GM18511 (cell line): ENCODE measurements around the gene PPFIBP2.
"Not testable (repeated sequence)": the region's sequence is repeated elsewhere in the genome, so short reads cannot be mapped to it uniquely, and the experiment has no call there.

ENCODE experiments used
- ATAC-seq: cut with Tn5 transposase; IDR thresholded peaks from one replicate; pipeline ENCODE4 v1.9.1; 2021; ENCODE audit warnings: mild to moderate bottlenecking, moderate library complexity; ENCODE audit not compliant: unreplicated experiment

The PPFIBP2 gene

DNA sequence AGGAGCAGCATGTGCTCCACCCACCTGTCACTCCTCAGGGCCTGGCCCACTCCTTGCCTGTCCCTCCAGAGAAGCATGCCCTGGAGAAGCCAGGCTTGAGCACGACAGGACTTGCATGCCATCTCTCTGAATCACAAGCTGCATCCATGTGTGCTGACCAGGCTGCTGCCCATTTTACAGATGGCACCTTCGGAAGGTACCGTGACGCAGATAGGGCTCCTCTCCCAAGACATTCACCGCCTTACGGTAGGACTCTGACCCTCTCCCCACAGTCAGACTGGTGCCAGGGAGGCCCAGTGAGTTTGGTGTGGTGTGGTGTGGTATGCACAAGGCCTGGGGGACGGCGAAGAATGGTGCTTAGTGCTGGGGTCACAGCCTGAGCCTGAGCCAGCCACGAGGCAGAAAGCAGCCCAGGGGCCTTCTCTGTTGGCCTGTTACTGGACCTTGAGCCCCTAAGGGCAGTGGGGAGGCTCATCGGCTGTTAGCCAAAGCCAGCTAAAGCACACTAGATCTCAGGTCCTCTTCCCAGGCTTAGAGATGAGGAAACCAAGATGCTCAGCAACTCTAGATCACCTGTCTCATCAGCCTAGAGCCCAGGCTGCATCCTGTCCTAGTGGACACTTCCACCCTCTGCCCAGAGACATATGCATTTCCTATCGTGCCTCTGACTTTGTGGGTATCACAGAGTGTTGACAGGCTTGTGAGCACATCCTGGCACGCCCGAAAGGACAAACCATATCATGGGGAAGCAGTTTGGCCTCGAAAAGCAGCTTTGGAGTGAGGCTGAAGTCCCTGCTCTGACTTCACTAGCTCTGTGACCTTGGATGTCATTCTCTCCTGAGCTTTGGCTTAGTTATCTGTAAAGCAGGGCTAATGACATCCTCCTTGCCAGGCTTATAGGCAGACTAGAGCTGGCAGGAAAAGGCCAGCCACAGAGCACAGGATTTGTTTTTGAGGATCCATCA is 141.7 kb downstream of the PPFIBP2 start:
- no peak for ATAC-seq

DNA sequence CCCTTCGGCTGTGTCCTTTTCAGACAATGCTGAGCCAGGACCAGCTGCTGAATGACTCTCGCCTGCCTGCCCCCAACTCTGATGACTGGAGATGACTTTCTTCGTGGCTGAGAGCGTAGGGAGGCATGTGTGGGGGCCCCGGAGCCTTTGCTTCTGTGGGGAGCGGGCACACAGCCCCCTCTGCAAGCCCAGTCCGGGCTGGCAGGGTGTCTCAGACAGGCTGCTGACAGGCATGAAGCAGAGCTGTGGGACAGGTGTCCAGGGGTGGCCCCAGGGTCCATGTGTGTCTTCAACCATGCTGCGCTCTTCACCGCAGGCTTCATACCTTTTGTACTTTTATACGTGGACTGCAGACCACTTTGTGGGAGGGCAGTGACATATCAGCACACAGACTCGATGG is 142.9 kb downstream of the PPFIBP2 start:
- no peak for ATAC-seq

DNA sequence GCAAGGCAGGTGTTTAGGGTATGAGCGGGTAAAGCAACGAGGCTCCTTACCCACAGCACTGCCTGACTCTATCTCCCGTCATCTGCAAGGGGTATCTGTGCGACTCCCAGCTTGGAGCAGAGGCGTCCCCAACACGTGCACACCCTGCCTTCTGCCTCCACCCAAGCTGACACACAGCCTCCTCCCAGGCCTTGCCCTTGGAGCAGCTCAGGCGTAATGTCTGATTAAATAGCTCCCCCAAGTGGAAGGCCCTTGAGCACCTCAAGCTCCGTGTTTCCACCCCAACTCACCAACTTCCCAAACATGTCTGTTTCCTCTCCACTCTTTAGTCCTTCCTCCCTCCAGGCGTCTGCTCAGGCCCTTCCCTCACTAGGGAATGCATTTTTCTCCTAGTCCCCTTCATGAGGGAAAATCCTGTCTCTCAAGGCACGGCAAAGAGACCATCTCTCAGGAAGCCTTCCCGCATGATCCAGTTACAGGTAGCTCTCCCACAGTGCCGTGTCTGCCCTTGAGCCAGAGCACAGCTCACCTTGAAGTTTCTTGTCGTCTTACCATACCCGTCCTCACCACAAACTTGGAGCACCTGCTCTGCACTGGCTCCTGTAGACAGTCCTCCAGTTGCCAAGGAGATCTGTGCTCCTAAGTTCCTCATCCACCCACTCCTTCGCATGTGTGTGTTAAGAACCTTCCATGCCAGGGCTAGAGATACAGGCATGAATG is 143.7 kb downstream of the PPFIBP2 start:
- no peak for ATAC-seq

DNA sequence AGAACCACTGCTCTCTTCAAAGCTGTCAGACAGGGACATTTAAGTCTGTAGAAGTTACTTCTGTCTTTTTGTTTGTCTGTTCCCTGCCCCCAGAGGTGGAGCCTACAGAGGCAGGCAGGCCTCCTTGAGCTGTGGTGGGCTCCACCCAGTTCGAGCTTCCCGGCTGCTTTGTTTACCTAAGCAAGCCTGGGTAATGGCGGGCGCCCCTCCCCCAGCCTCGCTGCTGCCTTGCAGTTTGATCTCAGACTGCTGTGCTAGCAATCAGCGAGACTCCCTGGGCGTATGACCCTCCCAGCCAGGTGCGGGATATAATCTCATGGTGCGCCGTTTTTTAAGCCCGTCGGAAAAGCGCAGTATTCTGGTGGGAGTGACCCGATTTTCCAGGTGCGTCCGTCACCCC is 149.7 kb downstream of the PPFIBP2 start:
- not testable (repeated sequence) for ATAC-seq

DNA sequence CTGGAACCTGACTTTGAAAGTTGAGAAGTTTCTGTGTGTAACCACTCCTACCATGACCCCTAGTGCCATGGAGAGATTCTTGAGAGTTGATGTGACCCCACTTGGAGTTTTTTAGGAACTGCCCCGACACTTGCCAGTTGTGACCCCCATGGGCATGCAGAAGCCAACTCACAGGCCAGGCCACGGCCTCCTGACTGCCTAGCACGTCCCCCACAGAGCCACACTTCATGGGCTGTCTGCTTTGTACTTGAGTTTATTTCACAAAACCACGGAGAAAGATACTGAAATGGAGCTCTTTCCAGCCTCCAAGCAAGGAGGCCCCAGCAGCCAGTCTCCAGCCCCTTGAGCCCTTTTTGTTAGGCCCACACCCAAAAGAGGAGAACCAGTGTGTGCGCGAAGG is 151.1 kb downstream of the PPFIBP2 start:
- no peak for ATAC-seq

DNA sequence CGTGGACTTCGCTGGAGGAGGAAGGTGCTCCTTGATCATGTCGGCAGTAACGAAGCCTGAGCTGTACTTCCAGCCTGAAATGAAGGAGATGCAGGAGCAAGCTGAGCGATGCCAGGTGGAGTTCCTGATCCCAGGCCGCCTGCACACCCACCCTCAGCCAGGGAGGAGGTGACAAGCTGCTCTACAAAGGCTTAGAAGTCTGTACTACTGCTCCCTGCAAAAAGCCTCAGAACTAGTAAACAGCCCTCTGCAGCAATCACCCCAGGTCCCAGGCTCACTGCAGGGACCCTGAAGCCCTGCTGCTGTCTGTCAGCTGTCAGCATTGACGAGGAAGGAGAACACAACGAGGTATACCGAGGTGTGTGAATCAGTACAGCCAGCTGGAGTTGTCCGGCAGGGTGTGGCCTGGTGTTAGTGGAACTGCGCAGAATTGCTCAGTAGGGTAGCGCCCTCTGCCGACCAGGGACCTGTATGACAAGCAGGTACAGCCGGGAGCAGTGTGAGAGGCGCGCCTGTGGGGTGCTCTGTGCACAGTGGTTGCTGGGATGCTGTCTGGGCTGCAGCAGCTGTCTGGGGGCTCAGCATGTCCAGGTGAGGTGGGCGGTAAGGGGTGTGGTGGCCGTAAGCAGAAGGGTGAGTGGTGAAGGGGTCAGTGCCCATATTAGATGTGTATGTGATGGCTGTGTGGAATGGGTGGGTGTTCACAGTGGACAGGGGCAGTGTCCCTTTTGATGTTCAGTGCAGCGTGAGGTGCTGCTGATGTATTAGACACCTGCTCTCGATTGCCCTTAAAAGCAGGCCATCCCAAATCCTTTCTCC is 151.9 kb downstream of the PPFIBP2 start:
- peak; percentile 99 for ATAC-seq

DNA sequence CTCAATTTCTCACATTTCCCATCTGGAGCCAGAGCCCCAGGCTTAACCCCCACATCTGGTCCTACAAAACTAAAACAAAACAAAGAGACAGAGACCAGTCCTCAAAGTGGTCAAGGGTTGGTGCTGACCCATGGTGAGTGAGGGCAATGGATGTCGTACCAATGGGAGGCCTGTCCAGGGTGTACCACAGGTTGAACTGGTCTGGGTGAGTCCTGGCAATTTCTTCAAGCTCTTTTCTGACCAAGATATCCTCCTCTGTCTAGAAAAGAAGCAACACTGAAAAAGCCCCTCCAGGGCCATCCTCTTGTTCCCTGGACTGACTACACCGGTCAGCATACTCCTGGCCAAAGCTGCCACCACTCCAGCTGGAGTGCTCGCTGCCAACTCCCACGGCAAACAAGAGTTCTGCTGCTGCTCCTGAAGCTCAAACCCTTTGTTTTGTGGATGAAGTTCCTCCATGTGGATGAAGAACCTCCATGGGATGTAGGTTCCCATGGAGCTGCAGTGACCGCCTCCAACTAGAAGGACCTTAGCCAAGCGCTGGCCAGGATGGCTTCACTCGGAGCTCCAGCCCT is 152.6 kb downstream of the PPFIBP2 start:
- ATAC-seq: no peak

DNA sequence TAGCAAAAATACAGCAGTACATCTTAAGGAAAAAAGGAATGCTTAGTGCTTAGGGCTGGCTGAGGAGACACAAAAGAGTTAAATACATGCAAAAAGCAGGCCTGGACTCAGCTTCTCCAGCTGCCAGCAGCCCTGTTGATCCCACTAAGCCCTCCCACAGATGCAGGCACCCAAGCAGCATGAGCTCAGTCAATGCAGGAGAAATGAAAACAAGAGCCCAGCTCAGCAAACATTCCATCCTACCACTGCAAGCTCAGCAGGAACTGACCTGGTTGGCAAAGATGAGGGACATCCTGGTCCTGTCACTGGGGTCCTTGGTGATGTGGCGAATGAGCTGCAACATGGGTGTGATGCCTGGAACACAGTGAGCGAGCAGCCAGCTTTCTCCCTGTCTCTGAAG is 153.7 kb downstream of the PPFIBP2 start:
- no peak for ATAC-seq

DNA sequence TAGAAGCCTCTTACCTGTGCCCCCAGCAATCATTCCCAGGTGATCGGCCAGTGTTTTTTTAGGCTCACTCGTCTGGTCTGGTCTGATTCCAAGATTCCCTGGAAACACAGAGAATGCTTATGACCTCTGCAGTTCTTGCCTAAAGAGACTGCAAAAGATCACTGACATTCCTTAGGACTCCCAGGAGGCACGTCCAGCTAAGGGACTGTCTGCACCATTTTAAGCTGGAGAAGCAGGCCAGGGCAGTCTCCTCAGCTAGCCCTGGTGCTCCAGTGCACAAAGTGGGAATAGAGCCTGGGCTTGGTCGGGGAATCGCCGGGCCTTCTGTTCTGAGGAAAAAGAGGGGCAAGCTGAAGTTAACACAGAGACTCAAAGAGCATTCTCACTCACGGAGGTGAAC is 154.7 kb downstream of the PPFIBP2 start:
- no peak for ATAC-seq

DNA sequence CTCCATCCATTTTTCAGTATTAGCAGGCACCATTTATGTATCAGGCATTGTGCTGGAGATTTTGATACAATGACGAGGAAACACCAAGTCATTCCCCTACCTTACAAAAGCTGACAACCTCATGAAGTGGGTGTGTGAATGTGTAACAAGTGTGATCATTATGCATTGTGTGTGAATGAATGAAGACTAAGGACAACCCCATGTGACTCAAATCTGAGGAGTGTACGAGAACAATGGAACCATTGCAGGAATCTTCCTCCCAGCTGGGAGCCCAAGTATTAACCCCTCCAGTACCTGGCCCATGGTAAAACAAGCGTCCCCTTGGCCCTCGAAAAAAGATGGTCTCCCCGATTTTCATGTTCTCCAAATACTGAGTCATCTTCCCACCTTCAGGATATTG is 155.1 kb downstream of the PPFIBP2 start:
- ATAC-seq: no peak

DNA sequence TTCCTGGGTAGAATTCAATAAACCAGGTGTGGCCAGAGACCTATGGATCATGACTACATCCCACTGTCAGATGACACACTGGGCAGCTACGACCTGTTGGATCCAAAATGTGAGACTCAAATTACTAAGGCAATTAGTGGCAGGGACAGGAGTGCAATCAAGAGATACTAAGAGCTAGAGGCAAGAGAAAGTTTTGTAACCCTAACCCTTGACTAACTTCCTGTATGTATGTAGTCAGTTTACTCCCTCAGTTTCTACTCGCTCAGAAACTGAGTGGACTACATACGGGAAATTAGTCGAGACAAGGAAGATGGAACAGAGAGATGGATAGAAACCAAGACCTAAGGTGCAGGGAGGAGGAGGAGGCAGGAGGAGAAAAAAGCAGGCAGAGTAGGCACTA is 156.8 kb downstream of the PPFIBP2 start:
- no peak for ATAC-seq

DNA sequence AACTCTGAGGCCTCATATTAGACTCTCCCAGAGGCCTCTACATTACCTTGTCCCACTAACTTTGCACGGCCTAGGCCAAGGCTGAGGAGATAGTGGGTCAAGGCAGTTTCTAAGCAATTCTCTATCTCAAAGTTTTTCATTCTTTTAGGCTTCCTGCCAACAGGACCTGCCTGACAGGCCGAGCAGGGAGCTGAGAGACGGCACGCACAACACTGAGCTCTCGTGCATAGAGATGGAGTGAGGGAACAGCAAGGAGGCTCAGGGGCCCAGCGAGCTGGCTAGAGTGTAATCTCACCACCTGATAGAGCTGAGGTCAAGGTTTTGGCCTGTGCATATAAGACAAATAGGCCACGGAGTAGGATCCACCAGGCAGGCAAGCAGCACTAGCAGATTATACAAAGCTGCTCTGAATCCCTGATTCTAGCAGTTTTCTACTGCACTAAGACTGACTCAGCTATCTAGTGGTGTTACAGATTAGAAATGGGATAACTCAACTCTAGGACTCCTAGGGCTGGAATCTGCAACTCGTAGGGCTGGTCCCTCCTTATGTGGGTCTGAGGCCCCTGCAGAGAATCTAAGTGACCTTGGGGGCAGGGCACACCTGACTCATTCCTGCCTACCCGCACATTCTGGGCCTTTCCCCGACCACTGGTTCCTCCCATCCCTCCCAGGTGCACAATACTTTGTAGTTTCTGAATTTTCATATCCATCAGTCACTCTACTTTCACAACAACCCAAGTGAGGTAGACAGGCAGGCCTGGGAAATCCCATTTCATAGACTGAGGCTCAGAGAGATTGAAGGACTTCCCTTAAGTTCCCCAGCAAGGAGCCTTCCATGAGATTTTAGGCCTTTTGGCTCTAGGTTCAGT is 157.8 kb downstream of the PPFIBP2 start:
- ATAC-seq: peak; percentile 39

DNA sequence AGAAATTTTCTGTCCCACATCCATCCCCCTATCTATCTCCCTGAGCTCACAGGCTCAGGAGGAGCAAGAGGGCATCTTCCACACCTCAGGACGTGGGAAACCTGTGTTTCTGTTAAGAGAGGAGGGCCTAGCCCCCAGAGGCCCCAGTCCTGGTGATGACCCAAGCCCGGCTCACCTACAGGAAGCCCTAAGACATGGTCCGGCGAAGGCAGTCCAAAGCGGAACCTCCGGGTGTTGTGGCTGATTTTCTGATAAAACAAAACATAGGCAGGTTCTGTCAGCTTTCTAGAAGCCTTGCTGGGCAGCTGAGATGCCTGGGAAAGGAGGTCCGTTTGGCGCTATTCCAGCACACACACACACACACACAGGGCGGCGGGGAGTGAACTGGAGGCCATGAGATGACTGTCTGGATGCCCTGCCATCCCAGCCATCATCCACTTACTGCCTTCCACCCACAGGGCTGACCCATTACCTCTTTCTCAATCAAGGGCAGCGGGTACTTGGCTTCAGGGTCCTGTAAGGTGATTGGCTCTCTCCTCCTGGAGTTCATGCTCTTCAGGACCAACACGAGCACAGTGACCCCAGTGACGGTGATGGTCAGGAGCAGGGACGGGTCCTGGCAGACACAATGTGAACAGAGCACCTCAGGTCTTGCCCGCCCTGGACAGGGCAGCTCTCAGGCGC is 158.6 kb downstream of the PPFIBP2 start:
- ATAC-seq: peak; percentile 5

DNA sequence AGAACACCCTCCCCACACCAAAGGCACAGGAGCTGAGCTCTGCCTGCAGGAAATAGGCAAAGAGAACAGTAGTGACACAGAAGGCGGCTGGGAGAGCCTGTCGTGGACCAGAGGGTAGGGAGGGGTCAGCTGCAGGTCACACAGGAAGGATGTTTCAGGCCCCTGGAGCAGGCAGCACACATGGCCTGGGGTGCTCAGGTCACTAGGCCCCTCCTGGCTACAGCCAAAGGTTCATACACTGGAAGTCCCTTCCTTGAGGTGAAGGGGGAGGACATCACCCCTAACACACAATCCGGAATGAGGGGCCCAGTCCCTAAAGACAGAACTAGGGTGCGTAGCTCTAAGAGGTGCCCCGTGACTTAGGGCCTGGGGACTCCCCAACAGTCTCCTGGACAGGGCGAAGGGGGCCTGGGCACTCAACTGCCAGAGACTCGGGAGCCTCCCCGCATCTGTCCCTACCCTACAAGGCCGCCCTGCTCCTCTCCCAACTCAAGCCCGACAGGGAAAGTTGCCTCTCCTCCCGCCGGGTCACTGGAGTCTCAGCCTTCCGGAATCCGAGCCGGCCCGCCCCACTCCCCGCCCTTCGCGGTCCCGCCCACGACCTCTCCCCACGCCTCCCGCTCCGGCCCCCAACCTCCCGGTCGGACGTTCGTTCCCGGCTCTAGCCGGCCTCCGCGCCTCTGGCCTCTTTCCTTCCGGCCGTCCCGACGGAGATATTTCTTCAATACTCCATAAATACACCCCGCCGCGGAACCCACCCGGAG is 159.3 kb downstream of the PPFIBP2 start, which contains the start of gene CYB5R2:
Gene CYB5R2 (minus strand): TSS at position 541 of the 764 bp plus-strand sequence. CDS start 675 bp downstream, outside the sequence.
- ATAC-seq: peak; percentile 49

DNA sequence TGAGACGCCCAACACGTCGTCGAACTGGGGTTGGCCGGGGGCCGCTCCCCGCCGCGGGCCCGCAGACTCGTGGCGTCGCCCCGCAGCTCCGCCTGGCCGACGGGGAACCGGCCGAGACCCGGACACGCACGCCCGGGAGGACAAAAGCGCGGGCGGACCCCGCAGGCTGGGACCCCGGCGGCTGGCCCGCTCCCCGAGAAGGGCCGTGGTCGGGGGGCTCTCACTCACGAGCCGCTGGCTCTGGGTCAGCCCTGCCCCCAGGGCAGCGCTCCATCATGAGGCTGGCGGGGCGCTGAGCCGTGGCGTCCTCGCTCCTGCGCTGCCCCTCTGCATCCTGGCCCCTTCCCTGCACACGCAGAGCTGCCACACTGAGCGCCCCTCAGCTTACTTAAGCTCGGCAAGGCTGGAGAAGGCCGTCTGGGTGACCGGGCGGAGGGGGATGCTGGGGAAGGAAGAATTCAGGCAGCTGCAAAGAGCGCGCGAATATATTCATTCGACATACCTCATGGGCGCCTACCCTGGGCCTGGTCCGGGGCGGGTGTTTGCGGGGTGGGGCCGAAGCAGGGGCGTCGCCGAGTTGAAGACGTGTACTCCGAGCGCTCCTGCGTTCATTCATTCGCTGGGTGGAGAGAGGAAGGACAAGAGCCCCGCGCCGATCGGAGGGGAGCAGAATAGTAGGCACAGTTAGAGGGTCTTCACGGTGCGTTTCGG is 160.1 kb downstream of the PPFIBP2 start:
- peak; percentile 25 for ATAC-seq

DNA sequence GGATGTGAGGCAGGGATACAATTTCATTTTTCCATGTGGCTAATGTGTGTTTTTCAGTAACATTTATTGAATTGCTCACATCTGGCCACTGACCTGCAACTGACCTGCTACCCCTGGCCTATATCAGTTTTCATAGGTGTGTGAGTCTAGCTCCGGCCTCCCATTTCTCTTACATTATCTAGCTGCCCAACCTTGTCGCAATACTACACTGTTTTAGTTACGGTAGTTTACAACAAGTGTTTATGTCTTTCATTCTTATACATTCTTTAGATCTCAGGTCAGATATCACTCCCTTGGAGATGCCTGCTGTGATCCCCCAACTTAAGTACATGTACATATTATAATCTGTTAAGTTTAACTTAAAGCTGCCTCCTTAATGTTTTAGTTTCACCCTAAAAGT is 161.8 kb downstream of the PPFIBP2 start:
- ATAC-seq: no peak

DNA sequence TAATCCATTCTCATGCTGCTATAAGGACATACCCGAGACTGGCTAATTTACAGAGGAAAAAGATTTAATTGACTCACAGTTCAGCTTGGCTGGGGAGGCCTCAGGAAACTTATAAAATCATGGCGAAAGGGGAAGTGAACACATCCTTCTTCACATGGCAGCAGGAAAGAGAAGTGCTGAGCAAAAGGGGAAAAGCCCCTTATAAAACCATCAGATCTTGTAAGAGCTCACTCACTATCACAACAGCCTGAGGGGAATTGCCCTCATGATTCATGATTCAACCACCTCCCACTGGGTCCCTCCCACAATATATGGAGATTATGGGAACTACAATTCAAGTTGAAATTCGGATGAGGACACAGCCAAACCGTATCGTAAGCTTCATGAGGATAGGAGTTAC is 163.3 kb downstream of the PPFIBP2 start:
- no peak for ATAC-seq

DNA sequence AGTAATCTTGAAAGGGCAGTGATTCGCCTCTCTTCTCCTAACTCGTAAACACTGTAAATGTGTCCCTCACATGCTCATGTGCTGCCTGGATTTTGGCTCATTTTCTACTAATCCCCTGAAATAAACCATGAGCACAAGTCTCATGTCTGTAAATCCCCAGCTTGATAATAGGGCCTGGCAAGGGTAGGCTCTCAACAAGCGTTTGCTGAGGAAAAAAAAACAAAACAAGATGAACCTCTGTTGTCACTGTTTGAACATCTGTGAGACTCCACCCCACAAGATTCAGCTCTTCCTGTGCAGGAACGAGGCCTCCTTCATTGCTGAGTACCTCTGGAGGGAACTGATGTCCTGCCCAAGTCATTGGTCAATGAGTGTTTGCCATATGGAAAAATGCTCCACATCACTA is 164.0 kb downstream of the PPFIBP2 start:
- no peak for ATAC-seq
